Ammon's horn (tissue), 1 donor: ENCODE results near the gene PLCL2.

ENCODE experiments used
- DNase-seq: peaks from one replicate; pipeline ENCODE4 v3.0.0-alpha.2; 2016; ENCODE audit warnings: low spot score

PLCL2 gene

GRCh38 chr3:17044855-17045254 lies 160.1 kb downstream of the PLCL2 start:
- DNase-seq = no peak

GRCh38 chr3:17045705-17046104 lies 160.9 kb downstream of the PLCL2 start:
- peak; percentile 12 for DNase-seq

- DNase-seq = no peak
These were observed 161.9 kb downstream of the PLCL2 start for GRCh38 chr3:17046623-17047022.

GRCh38 chr3:17047162-17047561 lies 162.4 kb downstream of the PLCL2 start:
- no peak for DNase-seq

- DNase-seq = no peak
These were observed 163.1 kb downstream of the PLCL2 start for GRCh38 chr3:17047894-17048293.

GRCh38 chr3:17050071-17050470 lies 165.3 kb downstream of the PLCL2 start:
- no peak for DNase-seq

- no peak for DNase-seq
These were observed 165.8 kb downstream of the PLCL2 start for GRCh38 chr3:17050506-17050905.

GRCh38 chr3:17052363-17052762 lies 167.6 kb downstream of the PLCL2 start:
- peak; percentile 13 for DNase-seq

GRCh38 chr3:17054301-17054981 lies 169.7 kb downstream of the PLCL2 start:
- DNase-seq = no peak

GRCh38 chr3:17054982-17055343 lies 170.2 kb downstream of the PLCL2 start:
- no peak for DNase-seq

- no peak for DNase-seq
These were observed 170.9 kb downstream of the PLCL2 start for GRCh38 chr3:17055374-17056276.

GRCh38 chr3:17057321-17057720 lies 172.6 kb downstream of the PLCL2 start:
- no peak for DNase-seq

- DNase-seq = no peak
These were observed 175.3 kb downstream of the PLCL2 start for GRCh38 chr3:17059989-17060550.

- no peak for DNase-seq
These were observed 176.2 kb downstream of the PLCL2 start for GRCh38 chr3:17061005-17061404.

- DNase-seq = no peak
These were observed 178.0 kb downstream of the PLCL2 start for GRCh38 chr3:17062736-17063135.

GRCh38 chr3:17063596-17063995 lies 178.8 kb downstream of the PLCL2 start:
- DNase-seq = no peak

GRCh38 chr3:17065315-17065714 lies 180.6 kb downstream of the PLCL2 start:
- DNase-seq = no peak

GRCh38 chr3:17065881-17066280 lies 181.1 kb downstream of the PLCL2 start:
- DNase-seq = no peak

GRCh38 chr3:17069754-17070153 lies 185.0 kb downstream of the PLCL2 start:
- DNase-seq = no peak

- DNase-seq = peak; percentile 37
These were observed 185.6 kb downstream of the PLCL2 start for GRCh38 chr3:17070161-17070959.

- DNase-seq = no peak
These were observed 189.8 kb downstream of the PLCL2 start for GRCh38 chr3:17074559-17074958.

GRCh38 chr3:17075358-17075757 lies 190.6 kb downstream of the PLCL2 start:
- no peak for DNase-seq
